ENCODE data around the gene GDF7. TPM values are rescaled to one million over a fixed set of nuclear protein-coding genes. Genes with fewer than 3 reads are reported as not detected.

GDF7 gene
- total RNA-seq, 1 donor from 2014 or later = 3.0 TPM

GRCh38 chr2:20650877-20651730 is 15.8 kb upstream of the GDF7 start, which contains the start of gene HS1BP3:
TSS of gene HS1BP3 (minus strand) at chr2:20651098. CDS start at chr2:20651063, 35 bp downstream.
- Mint-ChIP-seq H3K9me3 (no peaks in the 10 kb centered on the region), H3K4me1 (peaks cover 11% of the 10 kb centered on the region), H3K36me3 (no peaks in the 10 kb centered on the region), H3K27me3 (ENCODE audit: low read depth) (peaks cover 14% of the 10 kb centered on the region), H3K4me3 (peak within 1 kb of the TSS; percentile 88), H3K27ac (peak within 1 kb of the TSS; percentile 96)
- TF ChIP-seq CTCF (IDR thresholded peaks at IDR 0.05; ENCODE audit: unreplicated experiment) = peak; percentile 89
- DNase-seq (ENCODE audit: low spot score in 2 of 2, unreplicated experiment in 2 of 2) = peak; percentile 79 to 93

- Mint-ChIP-seq H3K27me3 (ENCODE audit: low read depth) (peaks cover 19% of the 10 kb centered on the region), H3K27ac (peak overlapping the region; percentile 96), H3K4me1 (peaks cover 11% of the 10 kb centered on the region), H3K36me3 (no peaks in the 10 kb centered on the region), H3K4me3 (peak overlapping the region; percentile 88), H3K9me3 (no peaks in the 10 kb centered on the region)
- no peak for TF ChIP-seq CTCF (IDR thresholded peaks at IDR 0.05; ENCODE audit: unreplicated experiment)
- no peak for DNase-seq (ENCODE audit: low spot score in 2 of 2, unreplicated experiment in 2 of 2)
Measured at GRCh38 chr2:20651731-20652099, 15.2 kb upstream of the GDF7 start.

DNA sequence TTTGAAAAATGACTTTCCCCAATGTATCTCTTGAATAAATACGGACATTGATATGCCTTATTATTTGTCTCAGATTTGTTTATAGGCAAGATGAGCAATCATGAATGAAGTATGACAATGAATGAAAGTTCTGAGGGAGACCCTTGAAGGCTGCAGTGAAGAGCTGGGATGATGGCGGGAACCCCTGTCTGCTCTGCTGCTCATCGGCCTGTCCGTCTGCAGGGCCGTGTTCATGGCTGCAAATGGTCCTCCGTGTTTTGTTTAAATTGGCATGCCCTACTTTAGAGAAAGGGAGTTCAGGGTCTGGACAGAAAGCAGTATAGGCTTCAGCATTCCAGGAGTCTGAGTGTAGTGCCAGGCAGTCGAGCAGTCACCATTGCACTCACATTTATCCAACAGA is 14.8 kb upstream of the GDF7 start:
- Mint-ChIP-seq H3K27me3 (ENCODE audit: low read depth) (peaks cover 22% of the 10 kb centered on the region), H3K36me3 (no peaks in the 10 kb centered on the region), H3K4me1 (peaks cover 11% of the 10 kb centered on the region), H3K4me3 (peak overlapping the region; percentile 42), H3K9me3 (no peaks in the 10 kb centered on the region), H3K27ac (no peak overlapping the region)
- DNase-seq (ENCODE audit: low spot score in 2 of 2, unreplicated experiment in 2 of 2) = no peak
- no peak for TF ChIP-seq CTCF (IDR thresholded peaks at IDR 0.05; ENCODE audit: unreplicated experiment)

GRCh38 chr2:20652673-20653575 is 14.0 kb upstream of the GDF7 start:
- peaks cover 27% of the 10 kb centered on the region for H3K27me3 Mint-ChIP-seq (ENCODE audit: low read depth)
- no peaks in the 10 kb centered on the region for H3K36me3 Mint-ChIP-seq
- no peaks in the 10 kb centered on the region for H3K9me3 Mint-ChIP-seq
- H3K4me3 Mint-ChIP-seq = no peak overlapping the region
- no peak overlapping the region for H3K27ac Mint-ChIP-seq
- DNase-seq (ENCODE audit: low spot score in 2 of 2, unreplicated experiment in 2 of 2) = no peak
- no peak for TF ChIP-seq CTCF (IDR thresholded peaks at IDR 0.05; ENCODE audit: unreplicated experiment)
- H3K4me1 Mint-ChIP-seq = peaks cover 11% of the 10 kb centered on the region

GRCh38 chr2:20653695-20654534 is 13.0 kb upstream of the GDF7 start:
- peaks cover 11% of the 10 kb centered on the region for H3K4me1 Mint-ChIP-seq
- no peaks in the 10 kb centered on the region for H3K36me3 Mint-ChIP-seq
- H3K27ac Mint-ChIP-seq = no peak overlapping the region
- no peak overlapping the region for H3K4me3 Mint-ChIP-seq
- no peak for DNase-seq (ENCODE audit: low spot score in 2 of 2, unreplicated experiment in 2 of 2)
- H3K9me3 Mint-ChIP-seq = no peaks in the 10 kb centered on the region
- TF ChIP-seq CTCF (IDR thresholded peaks at IDR 0.05; ENCODE audit: unreplicated experiment) = no peak
- peaks cover 35% of the 10 kb centered on the region for H3K27me3 Mint-ChIP-seq (ENCODE audit: low read depth)
